ENCODE data around the gene AGAP2. TPM values are rescaled to one million over a fixed set of nuclear protein-coding genes. Genes with fewer than 3 reads are reported as not detected.
A peak's percentile ranks its signal among the peaks of the same experiment; 100 is the strongest.

AGAP2 gene
- total and polyA plus RNA-seq, 2 of the 13 experiments (the other 11 are each of a cell fraction or from before 2014, with no cell fraction given) = 0.38 to 0.45 TPM

GRCh38 chr12:57761391-57761998, 23.0 kb upstream of the AGAP2 start:
- intact Hi-C loops (cut with micrococcal nuclease; ENCODE audit: unreplicated experiment) (no loop called here), in situ Hi-C loops (cut with HindIII; ENCODE audit: extremely low pct_ligation_motif_present, low pct_unique_long_range_greater_than_20kb) (no loop called here)
- peaks cover 37% of the 10 kb centered on the region for H3K4me1 ChIP-seq (ENCODE audit: insufficient read depth, low read length)
- BruUV-seq (replicated peaks) = no TSS peak
- ATAC-seq (no peak), FAIRE-seq (no peak), DNase-seq (ENCODE audit: low spot score) (no peak)
- 51% methylated on average over 4 of the region's 4 CpGs for WGBS (ENCODE audit: low lambda C conversion rate)
- no peaks in the 10 kb centered on the region for H3K9me3 ChIP-seq (ENCODE audit: low read length)
- no peak overlapping the region for H3K9ac ChIP-seq (ENCODE audit: insufficient read depth, low read depth, low read length)
- ChIA-PET POLR2A (interaction anchor here (0.9 to 3.5 kb wide), 2 partner anchors 9 to 11 kb away, joined by 3 to 11 read pairs; partner anchors contain the start of genes CDK4, EEF1AKMT3 and METTL1), CTCF (ENCODE audit: low intra/inter-chr PET ratio, low total read pairs) (no interaction called here)
- H2AFZ ChIP-seq (ENCODE audit: low read length) = no peak overlapping the region
- H3K27ac ChIP-seq (ENCODE audit: extremely low read length, insufficient read depth, low read length) = no peak overlapping the region
- H3K27me3 ChIP-seq (ENCODE audit: control insufficient read depth in 1 of 2, insufficient read depth in 2 of 2, low read length in 2 of 2) = peaks cover 0 to 6% of the 10 kb centered on the region in 2 experiments; a peak in 1 of 5 replicates
- no peaks in the 10 kb centered on the region; a peak in 1 of 5 replicates for H3K36me3 ChIP-seq (replicated peaks in 1 of 2; ENCODE audit: control insufficient read depth in 1 of 2, insufficient read depth in 2 of 2, low read length in 2 of 2)
- H3K4me3 ChIP-seq (replicated peaks in 1 of 3; ENCODE audit: insufficient read depth in 1 of 3, low read depth in 2 of 3, low read length in 3 of 3) = no peak overlapping the region
- TF ChIP-seq DMTF1 (CRISPR knock-in tag; IDR thresholded peaks at IDR 0.05) (no peak), MAFK (conservative IDR thresholded peaks at IDR 0.05 in 1 of 2, IDR thresholded peaks at IDR 0.05 in 1 of 2; ENCODE audit: low read length in 2 of 2) (peak; percentile 72 to 75), MAFF (IDR thresholded peaks at IDR 0.05; ENCODE audit: low read depth, low read length) (peak; percentile 48), HNF4A (CRISPR knock-in tag; IDR thresholded peaks at IDR 0.05) (peak; percentile 56), TCF7 (IDR thresholded peaks at IDR 0.05; ENCODE audit: low read depth) (no peak)
- no peaks in the 10 kb centered on the region for H3K79me2 ChIP-seq (ENCODE audit: insufficient read depth, low read length)
- H4K20me1 ChIP-seq (ENCODE audit: insufficient read depth, low read length) = no peaks in the 10 kb centered on the region
- no peak overlapping the region for H3K4me2 ChIP-seq (ENCODE audit: low read depth, low read length)
